Neural cell (in vitro differentiated cells): Measurements from ENCODE around the gene ADAMTS14.

Experiments used
- CTCF ChIP-seq: fragments of 450-650 bp; IDR thresholded peaks from 2 replicates; pipeline ENCODE4 v1.5.1; 2014; ENCODE audit warnings: antibody characterized with exemption, mild to moderate bottlenecking, moderate library complexity; ENCODE audit not compliant: poor library complexity, severe bottlenecking
- EZH2 ChIP-seq: fragments of 200-600, 300-800 bp; shearing (Covaris generic), sonication (generic); IDR thresholded peaks from 2 replicates; pipeline ENCODE4 v1.6.1; 2014; ENCODE audit warnings: antibody characterized with exemption, low read length, borderline replicate concordance, mild to moderate bottlenecking; ENCODE audit not compliant: insufficient read depth, poor library complexity, severe bottlenecking
- POLR2AphosphoS5 ChIP-seq: IDR thresholded peaks from 2 replicates; pipeline ENCODE4 v1.6.1; 2012

GRCh38 chr10:70669732-70670317 lies 2.5 kb upstream of the ADAMTS14 start:
- TF ChIP-seq EZH2 (no peak), CTCF (no peak), POLR2AphosphoS5 (no peak)
